ENCODE results near the gene NOP14. TPM values are rescaled to one million over a fixed set of nuclear protein-coding genes. Genes with fewer than 3 reads are reported as not detected.

NOP14 gene
- total RNA-seq, 3 donors from 2014 or later, result 21.2 to 33.1 (median 23.4) TPM

DNA sequence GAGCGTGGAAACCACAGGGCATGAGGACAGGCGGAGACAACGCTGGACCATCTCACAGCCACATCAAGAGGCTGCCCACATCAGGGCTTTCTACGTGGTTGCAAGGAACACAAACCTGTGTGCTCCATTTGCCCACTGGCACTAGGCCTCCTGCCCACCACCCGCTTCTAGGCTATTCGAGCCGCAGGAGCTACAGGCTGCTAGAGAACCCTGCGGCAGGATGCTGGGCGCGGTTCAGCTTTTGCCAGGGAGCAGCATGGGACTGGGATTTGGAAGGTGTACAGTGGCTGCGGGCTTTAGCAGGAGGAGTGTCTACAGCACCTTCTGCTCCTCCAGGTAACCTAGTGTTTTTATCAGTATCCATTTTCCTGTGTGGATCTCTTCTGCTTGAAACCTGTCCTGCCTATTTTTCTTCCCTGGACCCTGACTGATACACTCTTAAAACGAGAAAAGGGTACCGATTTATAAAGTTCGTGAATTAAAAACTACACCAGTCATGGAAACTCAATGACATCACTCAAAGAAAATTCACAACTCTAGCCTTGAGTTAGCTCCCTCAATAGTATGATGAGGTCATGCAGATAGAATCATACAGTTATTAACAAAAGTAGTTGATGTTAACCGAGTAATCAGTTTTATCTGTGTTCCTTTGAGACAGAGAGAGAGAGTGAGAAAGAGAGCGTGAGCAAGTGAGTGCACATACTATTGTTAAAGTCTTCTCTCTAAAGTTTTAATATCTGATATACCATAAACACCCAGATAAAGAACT, 12.8 kb downstream of the NOP14 start:
- H3K36me3 ChIP-seq, result peaks cover 7% of the 10 kb centered on the region
- no peaks in the 10 kb centered on the region for H3K4me1 ChIP-seq
- TF ChIP-seq POLR2A (IDR thresholded peaks at IDR 0.05) (no peak), POLR2AphosphoS5 (IDR thresholded peaks at IDR 0.05) (no peak)
- TF ChIP-seq, protein P1, sequence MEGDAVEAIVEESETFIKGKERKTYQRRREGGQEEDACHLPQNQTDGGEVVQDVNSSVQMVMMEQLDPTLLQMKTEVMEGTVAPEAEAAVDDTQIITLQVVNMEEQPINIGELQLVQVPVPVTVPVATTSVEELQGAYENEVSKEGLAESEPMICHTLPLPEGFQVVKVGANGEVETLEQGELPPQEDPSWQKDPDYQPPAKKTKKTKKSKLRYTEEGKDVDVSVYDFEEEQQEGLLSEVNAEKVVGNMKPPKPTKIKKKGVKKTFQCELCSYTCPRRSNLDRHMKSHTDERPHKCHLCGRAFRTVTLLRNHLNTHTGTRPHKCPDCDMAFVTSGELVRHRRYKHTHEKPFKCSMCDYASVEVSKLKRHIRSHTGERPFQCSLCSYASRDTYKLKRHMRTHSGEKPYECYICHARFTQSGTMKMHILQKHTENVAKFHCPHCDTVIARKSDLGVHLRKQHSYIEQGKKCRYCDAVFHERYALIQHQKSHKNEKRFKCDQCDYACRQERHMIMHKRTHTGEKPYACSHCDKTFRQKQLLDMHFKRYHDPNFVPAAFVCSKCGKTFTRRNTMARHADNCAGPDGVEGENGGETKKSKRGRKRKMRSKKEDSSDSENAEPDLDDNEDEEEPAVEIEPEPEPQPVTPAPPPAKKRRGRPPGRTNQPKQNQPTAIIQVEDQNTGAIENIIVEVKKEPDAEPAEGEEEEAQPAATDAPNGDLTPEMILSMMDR (IDR thresholded peaks at IDR 0.05), result no peak
- H3K4me3 ChIP-seq, result no peak overlapping the region
- H3K9me3 ChIP-seq, result no peaks in the 10 kb centered on the region
- H3K27me3 ChIP-seq, result no peaks in the 10 kb centered on the region
- intact Hi-C loops (cut with DNase I; ENCODE audit: low total_unique reads), result no loop called here
- H3K27ac ChIP-seq, result no peak overlapping the region
- DNase-seq (ENCODE audit: low spot score in 2 of 2), result no peak

DNA sequence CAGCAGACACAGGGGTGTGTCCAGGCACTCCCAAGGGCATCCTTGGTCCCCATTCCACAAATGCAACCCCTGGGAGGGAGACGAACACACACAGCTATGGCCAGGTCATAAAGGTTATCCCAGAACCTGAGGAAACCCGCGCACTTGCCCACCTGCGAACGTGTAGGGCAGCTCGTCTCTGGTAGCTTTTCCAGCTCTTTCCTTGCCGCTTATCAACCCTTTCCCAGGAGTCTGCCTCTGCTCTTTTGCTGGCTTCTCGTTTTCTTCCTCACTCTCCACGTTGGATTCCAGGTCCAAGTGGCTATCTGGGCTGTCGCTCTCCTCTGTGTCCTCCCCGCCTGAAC, 13.5 kb downstream of the NOP14 start:
- peaks cover 7% of the 10 kb centered on the region for H3K36me3 ChIP-seq
- TF ChIP-seq POLR2A (IDR thresholded peaks at IDR 0.05) (no peak), POLR2AphosphoS5 (IDR thresholded peaks at IDR 0.05) (no peak)
- TF ChIP-seq, protein P1 (IDR thresholded peaks at IDR 0.05), result no peak
- no peak for DNase-seq (ENCODE audit: low spot score in 2 of 2)

GRCh38 chr4:2948895-2949781, 14.1 kb downstream of the NOP14 start:
- no peaks in the 10 kb centered on the region for H3K9me3 ChIP-seq
- intact Hi-C loops (cut with DNase I; ENCODE audit: low total_unique reads), result no loop called here
- DNase-seq (ENCODE audit: low spot score in 2 of 2), result peak in 1 of 2 donors; percentile 52
- H3K27ac ChIP-seq, result no peak overlapping the region
- no peak overlapping the region for H3K4me3 ChIP-seq
- H3K36me3 ChIP-seq, result peaks cover 7% of the 10 kb centered on the region
- TF ChIP-seq POLR2AphosphoS5 (IDR thresholded peaks at IDR 0.05), result no peak
- TF ChIP-seq, protein P1 (IDR thresholded peaks at IDR 0.05), result peak in 2 of 3 donors; percentile 26 to 35
- no peaks in the 10 kb centered on the region for H3K4me1 ChIP-seq
- no peaks in the 10 kb centered on the region for H3K27me3 ChIP-seq

More for the DNA sequence above, 13.5 kb downstream of the NOP14 start:
- H3K4me3 ChIP-seq, result no peak overlapping the region
- no peaks in the 10 kb centered on the region for H3K27me3 ChIP-seq
- no peak overlapping the region for H3K27ac ChIP-seq
- H3K9me3 ChIP-seq, result no peaks in the 10 kb centered on the region
- intact Hi-C loops (cut with DNase I; ENCODE audit: low total_unique reads), result no loop called here
- no peaks in the 10 kb centered on the region for H3K4me1 ChIP-seq

DNA sequence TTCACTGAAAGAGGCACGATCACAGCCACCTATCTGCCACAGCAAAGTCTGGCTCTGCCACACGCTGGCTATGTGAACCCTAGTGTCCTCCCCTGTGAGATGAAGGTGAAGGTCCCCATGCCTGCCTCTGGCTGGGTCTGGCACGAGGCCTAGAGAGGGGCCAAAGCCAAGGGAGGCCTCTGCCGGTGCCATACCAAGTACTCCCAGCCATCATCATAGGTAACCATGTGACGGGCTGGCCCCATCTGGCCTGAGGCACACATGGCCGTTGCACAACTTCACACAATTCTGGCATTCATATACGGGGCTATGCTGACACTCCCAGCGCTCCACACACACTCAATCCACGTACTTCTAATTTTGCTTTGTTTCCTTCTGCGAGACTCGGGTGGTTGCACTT, 15.3 kb downstream of the NOP14 start:
- intact Hi-C loops (cut with DNase I; ENCODE audit: low total_unique reads), result no loop called here
- peak; percentile 49 to 57 for DNase-seq (ENCODE audit: low spot score in 2 of 2)
- no peak overlapping the region for H3K4me3 ChIP-seq
- peaks cover 7% of the 10 kb centered on the region for H3K36me3 ChIP-seq
- no peaks in the 10 kb centered on the region for H3K4me1 ChIP-seq
- peak overlapping the region; percentile 22 to 54 for H3K27ac ChIP-seq
- TF ChIP-seq POLR2AphosphoS5 (IDR thresholded peaks at IDR 0.05), result no peak
- TF ChIP-seq POLR2A (IDR thresholded peaks at IDR 0.05), result no peak
- TF ChIP-seq, protein P1 (IDR thresholded peaks at IDR 0.05), result no peak
- H3K9me3 ChIP-seq, result no peaks in the 10 kb centered on the region
- H3K27me3 ChIP-seq, result no peaks in the 10 kb centered on the region

Data from breast epithelium (tissue), 4 donors.